HG03064 (cell line): Measurements from ENCODE around the gene HSD17B2.
"Not testable (repeated sequence)": the region's sequence is repeated elsewhere in the genome, so short reads cannot be mapped to it uniquely, and the experiment has no call there.

Source experiments
- ATAC-seq: cut with Tn5 transposase; IDR thresholded peaks from one replicate; pipeline ENCODE4 v1.9.1; 2021; ENCODE audit warnings: low read depth; ENCODE audit not compliant: unreplicated experiment

The HSD17B2 gene, protein sequence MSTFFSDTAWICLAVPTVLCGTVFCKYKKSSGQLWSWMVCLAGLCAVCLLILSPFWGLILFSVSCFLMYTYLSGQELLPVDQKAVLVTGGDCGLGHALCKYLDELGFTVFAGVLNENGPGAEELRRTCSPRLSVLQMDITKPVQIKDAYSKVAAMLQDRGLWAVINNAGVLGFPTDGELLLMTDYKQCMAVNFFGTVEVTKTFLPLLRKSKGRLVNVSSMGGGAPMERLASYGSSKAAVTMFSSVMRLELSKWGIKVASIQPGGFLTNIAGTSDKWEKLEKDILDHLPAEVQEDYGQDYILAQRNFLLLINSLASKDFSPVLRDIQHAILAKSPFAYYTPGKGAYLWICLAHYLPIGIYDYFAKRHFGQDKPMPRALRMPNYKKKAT

DNA sequence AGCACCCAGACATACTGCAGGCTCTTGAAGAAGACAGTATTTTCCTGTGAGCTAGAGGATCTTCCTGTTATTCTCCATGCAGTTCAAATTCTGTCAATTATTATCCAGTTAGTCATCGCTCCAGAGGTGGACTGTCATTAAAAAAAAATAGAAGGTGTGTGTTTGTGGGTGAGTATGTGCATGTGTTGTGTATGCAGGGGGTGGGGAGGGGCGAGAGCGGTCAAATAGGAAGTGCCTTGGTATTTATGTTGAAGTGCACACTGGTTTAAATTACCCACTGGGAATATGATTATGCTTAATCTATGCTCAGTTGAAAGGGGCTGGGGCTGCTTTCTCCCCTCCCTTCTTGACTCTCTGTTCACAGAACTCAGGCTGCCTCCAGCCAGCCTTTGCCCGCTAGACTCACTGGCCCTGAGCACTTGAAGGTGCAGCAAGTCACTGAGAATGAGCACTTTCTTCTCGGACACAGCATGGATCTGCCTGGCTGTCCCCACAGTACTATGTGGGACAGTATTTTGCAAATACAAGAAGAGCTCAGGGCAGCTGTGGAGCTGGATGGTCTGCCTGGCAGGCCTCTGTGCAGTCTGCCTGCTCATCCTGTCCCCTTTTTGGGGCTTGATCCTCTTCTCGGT is at the start of gene HSD17B2:
Gene HSD17B2 (plus strand): TSS at position 273 of the 632 bp plus-strand sequence. CDS start 172 bp downstream, at position 445.
- ATAC-seq: no peak

DNA sequence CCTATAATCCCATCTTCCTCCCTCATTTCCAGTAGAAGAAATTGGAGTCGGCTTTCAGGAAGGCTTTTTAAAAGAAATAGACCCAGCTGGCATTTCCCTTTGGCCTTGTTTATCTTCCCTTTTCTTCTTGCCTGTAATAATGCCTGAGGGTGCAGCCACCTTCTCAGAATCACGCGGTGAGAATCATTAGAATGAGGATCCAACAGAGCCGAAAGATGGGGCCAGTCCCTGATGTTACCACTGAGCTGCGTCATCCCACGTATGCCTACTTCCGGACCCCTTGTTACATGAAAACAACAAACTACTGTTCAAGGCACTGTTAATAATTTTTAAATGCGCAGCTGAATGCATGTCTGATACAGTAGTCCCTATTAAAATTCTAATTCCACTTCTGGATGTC is 47.9 kb upstream of the HSD17B2 start:
- ATAC-seq: no peak

DNA sequence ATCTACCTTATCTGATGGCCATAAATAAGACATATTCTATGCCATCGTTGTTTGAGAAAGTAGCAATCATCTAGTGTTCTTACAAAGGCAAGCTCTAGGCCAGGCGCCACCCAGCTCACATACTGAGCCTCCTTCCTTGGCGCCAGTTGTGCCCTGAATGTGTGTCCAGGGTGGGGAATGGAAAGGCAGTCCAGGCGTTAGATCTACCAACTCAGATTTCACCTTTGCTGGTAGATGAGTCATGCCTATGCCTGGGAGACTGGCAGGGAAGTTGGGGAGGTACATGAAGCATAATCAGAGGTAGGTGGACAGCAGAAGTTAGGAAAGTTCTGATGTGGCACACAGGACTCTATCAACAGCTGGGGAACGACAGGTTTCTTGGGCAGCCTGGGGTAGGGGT is 47.3 kb upstream of the HSD17B2 start:
- ATAC-seq: no peak

DNA sequence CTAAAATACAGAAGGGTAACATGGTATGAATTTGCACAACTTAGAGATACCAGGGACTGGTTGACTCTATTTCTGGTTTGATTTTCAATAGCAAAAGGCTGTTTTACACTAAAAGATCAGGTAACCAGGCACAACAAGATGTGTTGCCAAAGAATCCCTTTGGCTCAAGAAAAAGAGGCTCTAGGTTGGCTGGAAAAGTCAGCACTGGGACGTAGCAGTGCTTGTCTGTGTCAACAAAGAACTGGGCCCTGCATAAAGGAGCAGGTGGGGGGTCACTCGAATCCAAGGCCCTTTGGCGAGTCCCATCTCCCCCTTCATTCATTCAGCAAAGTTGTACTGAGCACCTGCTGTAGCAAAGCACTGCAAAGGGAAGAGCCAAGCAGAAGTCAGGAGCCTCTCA is 42.2 kb upstream of the HSD17B2 start:
- no peak for ATAC-seq

DNA sequence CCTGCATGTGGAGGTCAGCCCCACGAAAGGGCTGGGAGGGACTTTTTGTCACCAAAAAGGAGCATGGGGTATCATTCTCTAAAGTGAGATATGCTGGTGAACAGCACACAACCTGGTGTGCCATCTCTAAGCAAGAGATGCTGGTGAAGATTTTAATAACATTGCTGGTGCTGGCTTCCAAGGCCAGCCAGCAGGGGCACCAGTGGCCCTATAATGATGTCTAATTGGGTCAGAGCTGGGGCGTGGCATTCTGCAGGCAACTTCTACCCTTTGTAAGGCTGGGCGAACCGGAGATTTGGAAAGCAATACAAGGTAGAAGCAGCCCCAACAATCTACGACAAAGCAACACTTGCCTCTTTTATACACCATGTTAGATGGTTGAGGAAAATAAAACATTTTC is 40.6 kb upstream of the HSD17B2 start:
- no peak for ATAC-seq

DNA sequence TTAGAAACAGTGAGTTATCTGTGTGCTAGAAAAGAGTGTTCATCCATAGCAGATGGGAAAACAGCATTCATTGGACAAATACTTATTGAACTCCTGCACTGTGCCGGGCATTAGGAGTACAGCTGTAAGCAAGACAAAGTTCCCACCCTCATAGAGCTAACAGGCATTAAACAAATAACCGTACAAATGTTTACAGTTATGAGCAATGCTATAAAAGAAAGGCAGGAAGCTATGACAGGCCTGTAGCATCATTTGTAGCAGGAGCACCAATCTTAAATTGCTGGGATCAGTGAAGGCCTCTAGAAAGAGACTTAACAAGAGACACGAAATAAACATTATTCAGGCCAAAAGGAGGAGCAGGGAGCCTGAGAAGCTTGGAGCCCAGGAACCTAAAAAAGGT is 39.4 kb upstream of the HSD17B2 start:
- no peak for ATAC-seq

DNA sequence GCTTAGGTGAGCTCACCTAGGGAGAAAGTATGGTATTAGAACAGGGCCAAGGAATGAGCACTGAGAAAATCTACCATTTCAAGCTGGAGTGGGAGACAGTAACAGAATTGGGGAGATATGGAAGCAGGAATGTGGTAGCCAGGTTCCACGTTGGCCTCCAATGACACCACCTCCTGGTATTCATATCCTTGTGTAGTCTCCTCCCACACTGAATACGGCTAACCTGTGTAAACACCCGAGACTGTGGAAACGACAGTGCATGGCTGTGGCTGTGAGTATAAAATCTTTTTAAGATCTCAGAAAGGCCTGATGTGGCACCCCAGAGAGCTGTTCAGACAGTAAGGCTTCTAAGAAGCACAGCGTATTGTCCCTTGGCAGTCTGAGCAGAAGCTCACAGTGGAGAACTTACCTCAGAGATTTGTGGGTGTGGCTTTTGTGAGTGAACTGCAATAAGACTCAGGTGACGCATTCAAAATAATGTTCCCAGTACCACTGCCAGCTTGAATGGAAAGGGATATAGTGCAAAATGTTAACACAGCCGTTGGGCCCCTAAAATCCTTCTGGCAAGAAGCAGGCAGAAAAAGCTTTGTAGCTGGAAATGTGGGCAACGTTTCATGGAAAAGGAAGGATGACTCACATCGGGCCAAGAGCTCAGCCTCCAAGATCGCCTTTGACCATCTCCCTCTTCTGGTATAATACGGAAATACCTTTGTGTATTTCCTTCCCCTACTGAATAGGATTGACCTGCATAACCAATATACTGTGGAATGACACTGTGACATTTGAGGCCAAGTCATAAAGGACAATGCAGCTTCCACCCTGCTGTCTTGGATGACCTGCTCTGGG is 38.2 kb upstream of the HSD17B2 start:
- no peak for ATAC-seq

DNA sequence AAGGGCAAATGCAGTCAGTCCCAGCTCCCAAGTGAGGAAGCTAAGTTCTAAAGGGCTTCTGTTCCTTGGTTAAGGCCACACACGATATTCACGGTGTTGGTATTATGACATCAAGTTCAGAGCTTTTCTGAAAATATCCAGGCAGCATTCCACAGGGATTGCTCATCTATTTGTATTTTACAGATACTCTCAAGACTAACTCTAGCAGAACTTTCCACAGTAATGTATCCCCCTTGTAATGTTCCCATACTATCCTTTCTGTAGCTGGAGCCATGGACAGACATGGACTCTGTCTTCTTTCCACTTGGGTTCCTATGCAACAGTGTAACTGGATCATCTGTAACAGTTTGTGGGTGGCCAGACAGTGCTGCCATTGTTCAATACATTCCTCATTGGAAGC is 37.3 kb upstream of the HSD17B2 start:
- no peak for ATAC-seq

DNA sequence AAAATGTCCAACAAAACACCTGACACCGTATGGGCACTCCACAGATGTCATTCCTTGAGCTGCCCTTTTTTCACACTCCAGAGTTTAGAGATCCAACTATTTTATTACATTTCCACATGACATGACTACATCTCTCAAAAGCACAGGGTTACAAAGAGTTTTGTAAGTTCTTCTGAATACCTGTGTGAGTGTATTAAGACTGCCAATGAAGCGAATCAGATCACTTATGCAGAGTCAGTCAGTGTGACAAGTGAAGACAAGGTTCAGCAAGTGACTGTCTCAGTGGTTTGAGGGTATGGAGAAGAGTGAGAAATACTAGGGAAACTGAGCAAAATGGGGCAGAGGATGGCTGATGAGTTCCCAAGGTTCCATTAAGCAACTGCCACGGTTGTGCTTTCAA is 32.2 kb upstream of the HSD17B2 start:
- no peak for ATAC-seq

DNA sequence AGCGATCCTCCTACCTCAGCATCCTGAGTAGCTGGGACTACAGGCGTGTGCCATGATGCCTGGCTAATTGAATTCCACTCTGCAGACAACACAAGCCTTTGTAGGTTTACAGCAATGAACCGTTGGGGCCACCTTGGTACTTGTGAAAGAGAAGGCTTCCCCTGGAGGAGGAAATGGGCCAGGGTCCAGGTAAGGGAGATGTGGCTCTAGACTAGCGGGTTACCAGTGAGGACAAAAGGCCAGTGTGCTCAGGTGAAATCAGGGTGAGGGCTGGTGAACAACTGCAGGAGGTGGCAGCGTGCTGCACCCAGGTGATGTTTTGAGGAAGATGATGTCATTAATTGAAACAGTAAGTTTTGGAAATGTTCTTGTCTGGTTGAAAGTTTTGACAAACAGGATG is 30.5 kb upstream of the HSD17B2 start:
- no peak for ATAC-seq

DNA sequence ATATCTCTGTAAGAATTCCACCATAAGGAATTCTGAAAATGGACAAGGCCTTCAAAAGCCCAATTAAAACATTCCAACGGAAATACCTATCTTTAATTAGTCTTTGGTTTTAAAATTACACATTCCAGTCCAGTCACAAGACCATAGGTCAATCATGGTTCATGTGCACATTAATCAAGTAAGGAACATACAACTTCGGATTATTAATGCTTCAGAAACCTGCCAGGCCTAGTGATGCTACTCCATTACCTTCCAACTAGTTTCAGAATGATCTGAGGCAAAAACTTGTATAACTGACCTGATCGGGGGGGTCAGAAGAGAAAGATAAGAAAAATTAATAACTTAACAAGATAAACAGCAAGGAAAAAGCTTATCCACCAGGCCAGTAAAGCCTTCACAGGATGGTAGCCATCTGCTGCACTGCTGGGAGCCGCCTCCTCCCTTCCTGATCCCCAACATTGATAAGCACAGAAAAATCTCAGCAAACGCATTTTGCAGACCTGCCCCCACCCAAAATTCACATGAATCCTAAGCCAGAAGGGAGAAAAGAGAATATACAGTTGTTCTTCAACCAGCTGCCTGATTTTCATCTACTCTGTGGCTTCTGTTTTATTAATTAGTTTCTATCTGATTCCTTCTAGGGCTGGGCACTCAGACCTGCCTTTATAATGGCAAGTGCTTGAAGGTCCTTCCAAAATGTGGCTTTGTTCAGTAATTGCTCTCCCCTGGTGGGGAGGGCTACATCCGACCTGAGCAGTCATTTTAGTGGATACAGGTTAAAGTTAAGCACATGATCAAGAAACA is 29.8 kb upstream of the HSD17B2 start:
- no peak for ATAC-seq

DNA sequence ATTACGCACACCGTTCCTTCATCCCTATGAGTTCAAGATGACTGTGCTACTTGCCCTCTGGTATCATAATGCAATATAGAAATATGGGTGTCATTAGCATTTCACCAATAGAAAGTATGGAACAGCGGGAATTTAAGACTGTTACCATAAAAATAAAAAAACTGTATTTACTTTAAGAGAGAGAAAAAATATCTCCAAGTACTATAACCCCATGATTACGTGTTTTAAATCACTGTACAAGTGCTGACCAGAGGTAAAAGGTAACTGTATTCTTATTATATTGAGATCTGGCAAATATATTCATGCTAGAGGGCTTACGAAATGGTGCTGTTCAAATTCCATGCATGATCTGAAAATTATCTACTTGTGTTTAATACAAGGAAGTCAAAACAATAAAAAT is 29.0 kb upstream of the HSD17B2 start:
- no peak for ATAC-seq

DNA sequence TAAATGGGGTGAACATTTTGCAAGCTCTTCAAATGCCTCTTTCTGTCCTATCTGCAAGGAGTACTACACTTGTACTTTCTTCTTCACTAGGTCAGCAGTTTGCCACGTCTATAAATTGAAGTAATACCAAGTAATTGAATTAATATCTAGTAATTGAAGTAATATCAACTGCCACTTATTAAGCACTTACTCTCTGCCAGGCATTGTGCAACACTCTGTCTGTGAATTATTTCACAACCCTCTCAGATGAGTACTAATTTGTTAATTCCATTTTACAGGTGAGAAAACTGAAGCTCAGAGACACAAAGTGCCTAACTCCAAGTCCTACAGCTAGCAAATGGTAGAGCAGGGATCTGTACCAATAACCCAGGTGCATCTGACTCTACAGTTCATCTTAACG is 27.9 kb upstream of the HSD17B2 start:
- no peak for ATAC-seq

DNA sequence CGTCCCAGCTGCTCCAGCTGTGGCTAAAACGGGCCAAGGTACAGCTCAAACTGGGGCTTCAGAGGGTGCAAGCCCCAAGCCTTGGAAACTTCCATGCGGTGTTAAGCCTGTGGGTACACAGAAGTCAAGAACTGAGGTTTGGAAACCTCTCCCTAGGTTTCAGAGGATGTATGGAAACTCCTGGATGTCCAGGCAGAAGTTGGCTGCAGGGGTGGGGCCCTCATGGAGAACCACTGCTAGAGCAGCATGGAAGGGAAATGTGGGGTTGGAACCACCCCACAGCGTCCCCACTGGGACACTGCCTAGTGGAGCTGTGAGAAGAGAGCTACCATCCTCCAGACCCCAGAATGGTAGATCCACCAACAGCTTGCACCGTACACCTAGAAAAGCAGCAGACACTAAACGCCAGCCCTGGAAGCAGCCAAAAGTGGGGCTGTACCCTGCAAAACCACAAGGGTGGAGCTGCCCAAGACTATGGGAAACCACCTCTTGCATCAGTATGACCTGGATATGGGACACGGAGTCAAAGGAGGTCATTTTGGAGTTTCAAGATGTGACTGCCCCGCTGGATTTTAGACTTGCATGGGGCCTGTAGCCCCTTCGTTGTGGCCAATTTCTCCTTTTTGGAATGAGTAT is 26.0 kb upstream of the HSD17B2 start:
- no peak for ATAC-seq

DNA sequence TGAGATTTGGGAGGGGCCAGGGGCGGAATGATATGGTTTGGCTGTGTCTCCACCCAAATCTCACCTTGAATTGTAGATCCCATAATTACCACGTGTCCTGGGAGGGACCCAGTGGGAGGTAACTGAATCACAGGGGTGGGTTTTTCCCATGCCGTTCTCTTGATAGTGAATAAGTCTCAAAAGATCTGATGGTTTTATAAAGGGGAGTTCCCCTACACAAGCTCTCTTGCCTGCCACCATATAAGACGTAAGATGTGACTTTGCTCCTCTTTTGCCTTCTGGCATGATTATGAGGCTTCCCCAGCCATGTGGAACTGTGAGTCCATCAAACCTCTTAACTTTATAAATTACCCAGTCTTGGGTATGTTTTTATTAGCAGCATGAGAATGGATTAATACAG is 25.3 kb upstream of the HSD17B2 start:
- ATAC-seq: not testable (repeated sequence)

DNA sequence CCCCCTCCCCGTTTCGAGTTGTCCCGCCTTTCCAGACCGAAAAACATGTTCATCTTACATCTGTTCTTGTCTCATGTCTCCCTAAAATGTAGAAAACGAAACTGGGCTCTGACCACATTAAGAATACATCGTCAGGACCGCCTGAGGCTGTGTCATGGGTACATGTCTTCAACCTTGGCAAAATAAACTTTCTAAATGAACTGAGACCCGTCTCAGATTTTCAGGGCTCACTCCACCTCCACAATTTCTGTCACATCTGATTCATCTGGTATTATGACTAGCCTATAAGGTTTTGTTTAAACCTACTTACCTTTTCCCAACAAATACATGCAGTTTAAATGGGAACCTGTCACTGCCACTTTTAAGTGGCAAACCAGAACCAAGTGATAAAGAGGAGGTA is 24.4 kb upstream of the HSD17B2 start:
- no peak for ATAC-seq

DNA sequence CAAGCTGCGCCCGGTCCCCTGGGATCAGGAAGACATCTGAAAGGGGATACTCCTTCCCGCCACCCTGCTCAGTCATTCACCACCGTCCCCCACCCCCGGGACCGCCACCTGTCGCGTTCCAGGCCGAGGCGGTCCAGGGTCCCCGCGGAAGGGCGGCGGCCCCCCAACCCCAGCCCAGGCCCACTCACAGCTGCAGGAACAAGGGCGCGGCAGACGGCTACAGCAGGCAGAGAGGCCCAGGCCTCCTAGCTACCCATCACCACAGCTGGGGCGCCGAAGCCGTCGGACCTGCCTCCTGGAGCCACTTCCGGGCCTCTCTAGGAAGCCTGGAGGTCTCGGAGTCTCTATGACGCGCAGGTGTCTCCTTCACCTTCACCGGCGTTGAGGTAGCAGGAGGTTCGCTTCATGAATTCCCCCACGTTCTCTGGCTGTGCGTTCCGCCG is 23.8 kb upstream of the HSD17B2 start, which contains the start of gene SDR42E1:
Gene SDR42E1 (minus strand): TSS at position 272 of the 443 bp plus-strand sequence. CDS start 10,612 bp downstream, outside the sequence.
- ATAC-seq: no peak

DNA sequence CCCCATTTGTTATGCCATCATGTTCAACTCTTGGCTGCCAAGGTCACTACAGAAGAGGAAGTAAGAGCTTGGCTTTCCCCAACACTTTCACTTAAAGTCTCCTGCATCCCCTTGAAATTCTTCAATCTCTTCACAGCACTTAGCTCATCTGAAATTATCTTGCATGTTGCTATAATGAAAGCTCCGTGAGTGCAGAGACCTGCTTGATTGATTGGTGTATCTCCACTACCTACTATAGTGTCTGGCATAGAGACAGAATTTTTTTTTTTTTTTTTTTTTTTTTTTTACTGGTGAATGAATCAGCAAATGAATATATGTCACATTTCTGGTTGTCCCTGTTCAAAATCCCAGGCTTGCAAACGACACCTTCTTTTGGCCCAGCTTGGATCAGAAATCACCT is 21.9 kb upstream of the HSD17B2 start:
- ATAC-seq: no peak

DNA sequence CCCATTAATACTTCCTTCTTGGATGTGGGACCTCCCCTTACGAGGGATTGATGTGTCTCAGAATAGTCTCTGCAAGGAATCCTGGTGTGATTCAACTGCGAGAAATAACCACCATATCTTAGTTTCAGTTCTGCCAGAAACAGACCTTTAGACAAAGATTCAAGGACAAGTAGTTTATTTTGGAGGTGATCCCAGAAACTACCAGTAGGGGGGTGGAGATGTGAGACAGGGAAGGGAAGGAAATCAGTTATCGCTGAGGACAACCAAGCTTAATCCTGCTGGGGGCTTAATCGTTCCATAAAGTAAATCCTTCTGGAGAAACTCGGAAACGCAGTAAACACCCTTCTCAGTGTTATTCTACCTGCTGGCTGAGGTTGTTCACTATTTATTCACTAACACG is 18.8 kb upstream of the HSD17B2 start:
- ATAC-seq: no peak

DNA sequence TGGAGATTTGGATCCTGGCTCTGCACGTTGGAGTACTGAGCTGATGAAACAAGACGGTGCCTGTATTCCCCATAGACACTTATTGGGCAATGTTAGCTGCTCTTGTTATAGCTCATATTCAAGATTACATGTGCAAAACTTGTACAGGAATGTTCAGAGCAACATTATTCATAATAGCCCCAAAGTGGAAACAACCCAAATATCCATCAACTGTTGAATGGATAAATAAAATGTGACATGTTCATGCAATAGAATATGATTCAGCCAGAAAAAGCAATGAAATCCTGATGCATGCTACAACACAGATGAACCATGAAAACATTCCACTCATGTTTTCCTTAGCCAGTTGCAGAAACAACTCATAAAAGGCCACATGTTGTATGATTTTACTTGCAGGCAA is 18.1 kb upstream of the HSD17B2 start:
- no peak for ATAC-seq
